ENCODE data around the gene PDHB.

DNA sequence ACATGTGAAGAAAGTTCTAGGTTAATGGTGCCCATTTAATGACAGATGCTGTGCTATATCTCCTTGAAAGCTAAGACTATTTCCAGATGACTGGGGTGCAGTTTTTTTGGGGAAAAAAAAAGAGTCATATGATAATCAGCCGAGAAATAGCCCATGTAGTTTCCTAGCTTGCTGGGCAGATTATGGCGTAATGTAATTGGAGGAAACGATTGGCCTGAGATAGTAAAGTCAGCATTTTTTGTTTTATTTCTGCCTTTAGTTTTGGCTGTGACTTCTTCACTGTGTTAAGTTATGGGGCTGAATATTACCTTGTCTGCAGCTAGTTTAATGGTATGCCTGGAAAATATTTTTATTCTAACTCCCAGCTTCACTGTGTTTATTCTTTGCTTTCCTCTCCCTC lies 24.0 kb downstream of the PDHB start:
- TF ChIP-seq, protein P1, sequence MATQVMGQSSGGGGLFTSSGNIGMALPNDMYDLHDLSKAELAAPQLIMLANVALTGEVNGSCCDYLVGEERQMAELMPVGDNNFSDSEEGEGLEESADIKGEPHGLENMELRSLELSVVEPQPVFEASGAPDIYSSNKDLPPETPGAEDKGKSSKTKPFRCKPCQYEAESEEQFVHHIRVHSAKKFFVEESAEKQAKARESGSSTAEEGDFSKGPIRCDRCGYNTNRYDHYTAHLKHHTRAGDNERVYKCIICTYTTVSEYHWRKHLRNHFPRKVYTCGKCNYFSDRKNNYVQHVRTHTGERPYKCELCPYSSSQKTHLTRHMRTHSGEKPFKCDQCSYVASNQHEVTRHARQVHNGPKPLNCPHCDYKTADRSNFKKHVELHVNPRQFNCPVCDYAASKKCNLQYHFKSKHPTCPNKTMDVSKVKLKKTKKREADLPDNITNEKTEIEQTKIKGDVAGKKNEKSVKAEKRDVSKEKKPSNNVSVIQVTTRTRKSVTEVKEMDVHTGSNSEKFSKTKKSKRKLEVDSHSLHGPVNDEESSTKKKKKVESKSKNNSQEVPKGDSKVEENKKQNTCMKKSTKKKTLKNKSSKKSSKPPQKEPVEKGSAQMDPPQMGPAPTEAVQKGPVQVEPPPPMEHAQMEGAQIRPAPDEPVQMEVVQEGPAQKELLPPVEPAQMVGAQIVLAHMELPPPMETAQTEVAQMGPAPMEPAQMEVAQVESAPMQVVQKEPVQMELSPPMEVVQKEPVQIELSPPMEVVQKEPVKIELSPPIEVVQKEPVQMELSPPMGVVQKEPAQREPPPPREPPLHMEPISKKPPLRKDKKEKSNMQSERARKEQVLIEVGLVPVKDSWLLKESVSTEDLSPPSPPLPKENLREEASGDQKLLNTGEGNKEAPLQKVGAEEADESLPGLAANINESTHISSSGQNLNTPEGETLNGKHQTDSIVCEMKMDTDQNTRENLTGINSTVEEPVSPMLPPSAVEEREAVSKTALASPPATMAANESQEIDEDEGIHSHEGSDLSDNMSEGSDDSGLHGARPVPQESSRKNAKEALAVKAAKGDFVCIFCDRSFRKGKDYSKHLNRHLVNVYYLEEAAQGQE (IDR thresholded peaks at IDR 0.05; ENCODE audit: insufficient replicate concordance, low read depth) = no peak
- TF ChIP-seq, protein P2, sequence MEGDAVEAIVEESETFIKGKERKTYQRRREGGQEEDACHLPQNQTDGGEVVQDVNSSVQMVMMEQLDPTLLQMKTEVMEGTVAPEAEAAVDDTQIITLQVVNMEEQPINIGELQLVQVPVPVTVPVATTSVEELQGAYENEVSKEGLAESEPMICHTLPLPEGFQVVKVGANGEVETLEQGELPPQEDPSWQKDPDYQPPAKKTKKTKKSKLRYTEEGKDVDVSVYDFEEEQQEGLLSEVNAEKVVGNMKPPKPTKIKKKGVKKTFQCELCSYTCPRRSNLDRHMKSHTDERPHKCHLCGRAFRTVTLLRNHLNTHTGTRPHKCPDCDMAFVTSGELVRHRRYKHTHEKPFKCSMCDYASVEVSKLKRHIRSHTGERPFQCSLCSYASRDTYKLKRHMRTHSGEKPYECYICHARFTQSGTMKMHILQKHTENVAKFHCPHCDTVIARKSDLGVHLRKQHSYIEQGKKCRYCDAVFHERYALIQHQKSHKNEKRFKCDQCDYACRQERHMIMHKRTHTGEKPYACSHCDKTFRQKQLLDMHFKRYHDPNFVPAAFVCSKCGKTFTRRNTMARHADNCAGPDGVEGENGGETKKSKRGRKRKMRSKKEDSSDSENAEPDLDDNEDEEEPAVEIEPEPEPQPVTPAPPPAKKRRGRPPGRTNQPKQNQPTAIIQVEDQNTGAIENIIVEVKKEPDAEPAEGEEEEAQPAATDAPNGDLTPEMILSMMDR (IDR thresholded peaks at IDR 0.05; ENCODE audit: insufficient read depth, low read length) = no peak
